ENCODE measurements around the gene PSG6. TPM values are rescaled to one million over a fixed set of nuclear protein-coding genes. Genes with fewer than 3 reads are reported as not detected.
"Not testable (repeated sequence)": the region's sequence is repeated elsewhere in the genome, so short reads cannot be mapped to it uniquely, and the experiment has no call there.

The PSG6 gene
- total RNA-seq, 1 experiment from 2014 or later, result not detected

DNA sequence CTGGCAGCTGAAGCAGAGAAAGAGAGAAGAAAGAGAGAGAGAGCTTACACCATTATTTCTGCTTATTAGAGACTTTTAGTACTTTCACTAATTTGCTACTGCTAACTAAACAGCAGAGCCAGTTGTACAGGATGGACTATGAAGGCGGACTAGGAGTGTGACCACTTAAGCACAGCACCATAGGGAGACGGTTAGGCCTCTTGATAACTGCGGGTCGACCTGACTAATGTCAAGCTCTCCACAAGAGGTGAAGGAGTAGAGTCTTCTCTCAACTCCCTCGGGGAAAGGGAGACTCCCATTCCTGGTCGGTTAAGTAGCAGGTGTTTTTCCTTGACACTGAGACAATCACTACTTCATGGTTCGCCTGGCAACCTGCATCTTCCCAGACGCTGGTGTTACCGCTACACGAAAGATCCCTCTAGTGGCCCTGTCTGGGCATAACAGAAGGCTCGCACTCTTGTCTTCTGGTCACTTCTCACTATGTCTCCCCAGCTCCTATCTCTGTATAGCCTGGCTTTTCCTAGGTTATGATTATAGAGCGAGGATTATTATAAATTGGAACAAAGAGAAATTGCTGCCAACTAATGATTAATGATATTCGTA is 24.6 kb upstream of the PSG6 start:
- ChIA-PET POLR2A (ENCODE audit: unreplicated experiment) (no interaction called here), CTCF (no interaction called here)
- Histone ChIP-seq H3K36me3 (ENCODE audit: low read depth) (no peaks in the 10 kb centered on the region), H3K4me3 (no peak overlapping the region), H4K20me1 (ENCODE audit: insufficient read depth) (no peaks in the 10 kb centered on the region), H3K27me3 (ENCODE audit: insufficient read depth, low read depth) (no peaks in the 10 kb centered on the region), H2AFZ (no peak overlapping the region), H3K27ac (no peak overlapping the region), H3F3A (ENCODE audit: insufficient read depth, low read depth) (no peaks in the 10 kb centered on the region), H3K4me1 (replicated peaks; ENCODE audit: insufficient read depth) (no peaks in the 10 kb centered on the region), H3K4me2 (no peak overlapping the region), H3K9me2 (ENCODE audit: insufficient read depth) (no peaks in the 10 kb centered on the region; the same call in 1 of the 2 replicates), H3K79me2 (ENCODE audit: low read depth) (no peaks in the 10 kb centered on the region), H3K9me3 (ENCODE audit: insufficient read depth, low read depth) (no peaks in the 10 kb centered on the region)
- DNase-seq, result no peak
- intact Hi-C loops (cut with micrococcal nuclease; ENCODE audit: unreplicated experiment), result no loop called here
- TF ChIP-seq EZH2 (IDR thresholded peaks at IDR 0.05; ENCODE audit: low read depth), result no peak
- TF ChIP-seq, protein P1, sequence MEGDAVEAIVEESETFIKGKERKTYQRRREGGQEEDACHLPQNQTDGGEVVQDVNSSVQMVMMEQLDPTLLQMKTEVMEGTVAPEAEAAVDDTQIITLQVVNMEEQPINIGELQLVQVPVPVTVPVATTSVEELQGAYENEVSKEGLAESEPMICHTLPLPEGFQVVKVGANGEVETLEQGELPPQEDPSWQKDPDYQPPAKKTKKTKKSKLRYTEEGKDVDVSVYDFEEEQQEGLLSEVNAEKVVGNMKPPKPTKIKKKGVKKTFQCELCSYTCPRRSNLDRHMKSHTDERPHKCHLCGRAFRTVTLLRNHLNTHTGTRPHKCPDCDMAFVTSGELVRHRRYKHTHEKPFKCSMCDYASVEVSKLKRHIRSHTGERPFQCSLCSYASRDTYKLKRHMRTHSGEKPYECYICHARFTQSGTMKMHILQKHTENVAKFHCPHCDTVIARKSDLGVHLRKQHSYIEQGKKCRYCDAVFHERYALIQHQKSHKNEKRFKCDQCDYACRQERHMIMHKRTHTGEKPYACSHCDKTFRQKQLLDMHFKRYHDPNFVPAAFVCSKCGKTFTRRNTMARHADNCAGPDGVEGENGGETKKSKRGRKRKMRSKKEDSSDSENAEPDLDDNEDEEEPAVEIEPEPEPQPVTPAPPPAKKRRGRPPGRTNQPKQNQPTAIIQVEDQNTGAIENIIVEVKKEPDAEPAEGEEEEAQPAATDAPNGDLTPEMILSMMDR (conservative IDR thresholded peaks at IDR 0.05), result peak; percentile 39; the same call in 1 of the 2 replicates
- BruUV-seq (replicated peaks), result no TSS peak

DNA sequence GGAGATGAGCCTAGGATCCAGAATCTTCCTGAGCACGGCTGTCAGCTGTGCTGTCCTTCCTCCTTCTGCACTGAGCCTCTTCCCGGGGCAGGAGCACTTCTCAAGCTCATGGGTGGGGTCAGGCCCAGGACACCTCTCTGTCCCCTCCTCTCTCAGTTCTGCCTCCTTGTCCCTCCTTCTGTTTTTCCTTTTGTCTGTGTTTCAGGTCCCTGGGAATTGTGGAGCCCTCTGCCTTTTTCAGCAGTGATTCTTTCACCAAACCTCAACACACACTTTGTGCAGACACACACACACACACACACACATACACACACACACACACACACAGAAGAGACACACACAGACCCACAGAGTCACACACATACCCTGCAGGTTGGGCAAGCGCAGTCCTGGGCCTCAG is 19.4 kb upstream of the PSG6 start, which contains the start of gene PSG7:
PSG7 (minus strand) TSS at position 101 of the 400 bp plus-strand sequence. CDS start 131 bp downstream, outside the sequence.
- H3K9me3 ChIP-seq (ENCODE audit: insufficient read depth, low read depth); POLR2A ChIA-PET (ENCODE audit: unreplicated experiment); H3K4me3 ChIP-seq; H4K20me1 ChIP-seq (ENCODE audit: insufficient read depth); H3K4me2 ChIP-seq; H3K79me2 ChIP-seq (ENCODE audit: low read depth); H3K27ac ChIP-seq; BruUV-seq (replicated peaks); H3K27me3 ChIP-seq (ENCODE audit: insufficient read depth, low read depth); H3F3A ChIP-seq (ENCODE audit: insufficient read depth, low read depth); intact Hi-C loops (cut with micrococcal nuclease; ENCODE audit: unreplicated experiment); H3K36me3 ChIP-seq (ENCODE audit: low read depth); DNase-seq; H3K9me2 ChIP-seq (ENCODE audit: insufficient read depth); CTCF ChIA-PET; H2AFZ ChIP-seq: not testable (repeated sequence)
- H3K4me1 ChIP-seq (replicated peaks; ENCODE audit: insufficient read depth), result peaks cover 13% of the 10 kb centered on the region

DNA sequence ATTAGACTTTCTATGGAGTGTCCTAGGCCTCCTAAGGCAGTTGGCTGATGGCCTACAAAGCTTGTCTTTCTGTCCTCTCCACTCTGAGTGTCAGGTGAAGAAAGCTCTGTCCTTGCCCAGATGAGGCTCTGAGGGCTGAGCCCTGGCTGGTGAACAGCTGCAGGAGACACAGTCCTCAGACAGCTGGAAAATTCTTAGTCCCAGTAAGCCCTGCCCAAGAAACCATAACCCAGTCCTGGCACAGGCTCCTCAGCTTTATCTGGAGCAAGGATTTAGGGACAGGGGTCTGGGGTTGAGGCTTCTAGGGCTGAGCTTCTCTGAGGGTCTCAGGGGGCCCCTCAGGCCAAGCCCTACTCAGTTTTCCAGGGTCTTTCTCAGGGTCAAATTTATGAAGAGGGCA is 17.0 kb upstream of the PSG6 start:
- CTCF ChIA-PET; H3K27ac ChIP-seq; H3K9me2 ChIP-seq (ENCODE audit: insufficient read depth); H3K27me3 ChIP-seq (ENCODE audit: insufficient read depth, low read depth); H3K4me3 ChIP-seq; H3K4me2 ChIP-seq; H3K36me3 ChIP-seq (ENCODE audit: low read depth); POLR2A ChIA-PET (ENCODE audit: unreplicated experiment); H3K79me2 ChIP-seq (ENCODE audit: low read depth); H2AFZ ChIP-seq; H3K9me3 ChIP-seq (ENCODE audit: insufficient read depth, low read depth); BruUV-seq (replicated peaks); DNase-seq; H4K20me1 ChIP-seq (ENCODE audit: insufficient read depth): not testable (repeated sequence)
- H3K4me1 ChIP-seq (replicated peaks; ENCODE audit: insufficient read depth), result peaks cover 14% of the 10 kb centered on the region
- intact Hi-C loops (cut with micrococcal nuclease; ENCODE audit: unreplicated experiment), result loop anchor here (5.0 kb wide), 1 partner anchor 153 kb away; no protein-coding TSS in a partner anchor
- H3F3A ChIP-seq (ENCODE audit: insufficient read depth, low read depth), result peaks cover 14% of the 10 kb centered on the region; the same call in 1 of the 2 replicates

DNA sequence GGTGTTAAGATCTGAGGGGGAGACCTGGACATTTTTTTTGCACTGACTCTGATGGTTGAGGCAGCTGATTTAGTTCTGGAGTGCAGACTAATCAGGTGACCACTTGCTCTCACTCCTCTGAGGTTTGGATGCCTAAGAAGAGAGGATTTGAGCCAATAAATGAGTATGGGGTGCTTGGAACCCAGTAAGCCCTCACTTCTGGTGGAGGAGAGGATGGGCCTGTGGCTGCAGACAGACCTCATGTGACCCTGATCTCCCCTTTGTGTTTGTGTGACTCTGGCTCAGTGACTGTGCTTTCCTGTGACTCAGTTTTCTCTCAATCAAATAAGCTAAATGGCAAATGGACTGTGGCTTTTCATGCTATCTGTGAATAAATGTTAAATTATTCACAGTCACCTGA is 16.5 kb upstream of the PSG6 start:
- H3K27ac ChIP-seq; H3K79me2 ChIP-seq (ENCODE audit: low read depth); H2AFZ ChIP-seq; H3K36me3 ChIP-seq (ENCODE audit: low read depth); H3K9me3 ChIP-seq (ENCODE audit: insufficient read depth, low read depth); H3K4me3 ChIP-seq; BruUV-seq (replicated peaks); CTCF ChIA-PET; POLR2A ChIA-PET (ENCODE audit: unreplicated experiment); DNase-seq; H4K20me1 ChIP-seq (ENCODE audit: insufficient read depth); H3K27me3 ChIP-seq (ENCODE audit: insufficient read depth, low read depth); H3K4me2 ChIP-seq; H3K9me2 ChIP-seq (ENCODE audit: insufficient read depth): not testable (repeated sequence)
- peaks cover 14% of the 10 kb centered on the region; the same call in 1 of the 2 replicates for H3F3A ChIP-seq (ENCODE audit: insufficient read depth, low read depth)
- peaks cover 14% of the 10 kb centered on the region for H3K4me1 ChIP-seq (replicated peaks; ENCODE audit: insufficient read depth)
- intact Hi-C loops (cut with micrococcal nuclease; ENCODE audit: unreplicated experiment), result loop anchor here (5.0 kb wide), 1 partner anchor 153 kb away; no protein-coding TSS in a partner anchor

DNA sequence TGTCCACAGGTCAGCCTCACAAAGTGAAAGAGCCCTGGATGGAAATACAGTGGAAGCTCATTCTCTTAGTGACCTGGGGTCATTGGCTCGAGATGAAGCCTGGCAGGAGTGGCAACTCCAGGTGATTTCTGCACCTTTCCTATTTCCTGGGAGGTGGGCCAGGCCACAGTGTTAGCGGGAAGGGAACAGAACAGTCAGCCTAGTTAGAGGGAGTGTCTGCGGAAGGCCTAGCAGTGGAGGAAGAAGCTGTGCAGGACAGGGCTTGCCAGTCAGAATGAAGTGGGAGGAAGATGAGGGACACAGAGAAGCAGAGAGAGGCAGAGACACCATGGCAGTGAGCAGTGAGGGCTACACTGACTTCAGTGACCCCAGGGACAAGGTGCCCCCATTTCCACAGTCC is 15.7 kb upstream of the PSG6 start:
- CTCF ChIA-PET; H3K4me3 ChIP-seq; H2AFZ ChIP-seq; H3K9me3 ChIP-seq (ENCODE audit: insufficient read depth, low read depth); H3K9me2 ChIP-seq (ENCODE audit: insufficient read depth); POLR2A ChIA-PET (ENCODE audit: unreplicated experiment); H4K20me1 ChIP-seq (ENCODE audit: insufficient read depth); H3K4me2 ChIP-seq; H3K27me3 ChIP-seq (ENCODE audit: insufficient read depth, low read depth); H3K36me3 ChIP-seq (ENCODE audit: low read depth); H3K79me2 ChIP-seq (ENCODE audit: low read depth): not testable (repeated sequence)
- Histone ChIP-seq H3K27ac (peak overlapping the region; percentile 54), H3K4me1 (replicated peaks; ENCODE audit: insufficient read depth) (peaks cover 14% of the 10 kb centered on the region), H3F3A (ENCODE audit: insufficient read depth, low read depth) (peaks cover 14% of the 10 kb centered on the region; the same call in 1 of the 2 replicates)
- DNase-seq, result peak in 1 of 2 experiments; percentile 10
- BruUV-seq (replicated peaks), result TSS peak; percentile 31
- intact Hi-C loops (cut with micrococcal nuclease; ENCODE audit: unreplicated experiment), result loop anchor here (5.0 kb wide), 1 partner anchor 154 kb away; no protein-coding TSS in a partner anchor

DNA sequence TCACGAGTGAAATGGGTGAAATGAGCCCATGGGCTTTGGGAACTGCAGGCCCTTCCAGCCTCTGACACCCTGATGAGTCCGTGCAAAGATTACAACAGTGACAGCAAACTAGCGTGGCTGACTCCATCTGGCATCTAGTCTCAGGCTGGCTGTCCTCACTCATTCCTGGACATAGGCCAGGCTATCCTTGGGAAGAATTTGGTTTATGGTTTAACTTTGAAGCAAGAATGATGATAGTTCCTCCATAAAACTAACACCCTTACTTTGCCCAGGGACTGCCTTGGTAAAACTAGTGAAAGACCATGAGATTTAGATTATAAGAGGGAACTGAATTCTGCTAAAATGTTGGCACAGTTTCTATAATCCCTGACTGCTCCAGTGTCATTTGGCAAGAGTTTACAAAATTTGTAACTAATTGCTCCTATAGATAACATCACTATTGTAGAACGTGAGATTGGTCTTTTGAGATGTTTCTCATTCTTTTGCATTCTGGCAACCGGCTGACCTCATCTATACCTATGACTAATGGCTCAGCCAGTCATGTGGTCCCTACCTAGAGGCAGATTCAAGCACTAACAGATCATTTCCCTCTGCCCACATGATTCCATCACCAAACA is 14.9 kb upstream of the PSG6 start:
- H3K4me1 ChIP-seq (replicated peaks; ENCODE audit: insufficient read depth), result peaks cover 14% of the 10 kb centered on the region
- H3K36me3 ChIP-seq (ENCODE audit: low read depth); H3K9me2 ChIP-seq (ENCODE audit: insufficient read depth); H4K20me1 ChIP-seq (ENCODE audit: insufficient read depth); POLR2A ChIA-PET (ENCODE audit: unreplicated experiment); H3K79me2 ChIP-seq (ENCODE audit: low read depth); H3K4me3 ChIP-seq; H3K9me3 ChIP-seq (ENCODE audit: insufficient read depth, low read depth); H3K27me3 ChIP-seq (ENCODE audit: insufficient read depth, low read depth); H2AFZ ChIP-seq; BruUV-seq (replicated peaks): not testable (repeated sequence)
- peak; percentile 60 to 78 for DNase-seq
- H3K27ac ChIP-seq, result peak overlapping the region; percentile 62
- peaks cover 14% of the 10 kb centered on the region; the same call in 1 of the 2 replicates for H3F3A ChIP-seq (ENCODE audit: insufficient read depth, low read depth)
- CTCF ChIA-PET, result interaction anchor here (0.6 kb wide), 1 partner anchor 88 kb away, joined by 3 read pairs; no protein-coding TSS in a partner anchor
- intact Hi-C loops (cut with micrococcal nuclease; ENCODE audit: unreplicated experiment), result loop anchor here (5.0 kb wide), 1 partner anchor 155 kb away; no protein-coding TSS in a partner anchor
- peak overlapping the region; percentile 21; the same call in 1 of the 2 replicates for H3K4me2 ChIP-seq

All from PC-9 (cell line).